Fibroblast of peridontal ligament (primary cell): ENCODE measurements around the gene ANO5.
"Not testable (repeated sequence)": the region's sequence is repeated elsewhere in the genome, so short reads cannot be mapped to it uniquely, and the experiment has no call there.

ENCODE experiments used
- DNase-seq: peaks from one replicate; pipeline ENCODE4 v3.0.0-alpha.2; 2010; ENCODE audit errors: extremely low read depth

The ANO5 gene

GRCh38 chr11:22197139-22198005 is 4.5 kb downstream of the ANO5 start:
- no peak for DNase-seq

DNA sequence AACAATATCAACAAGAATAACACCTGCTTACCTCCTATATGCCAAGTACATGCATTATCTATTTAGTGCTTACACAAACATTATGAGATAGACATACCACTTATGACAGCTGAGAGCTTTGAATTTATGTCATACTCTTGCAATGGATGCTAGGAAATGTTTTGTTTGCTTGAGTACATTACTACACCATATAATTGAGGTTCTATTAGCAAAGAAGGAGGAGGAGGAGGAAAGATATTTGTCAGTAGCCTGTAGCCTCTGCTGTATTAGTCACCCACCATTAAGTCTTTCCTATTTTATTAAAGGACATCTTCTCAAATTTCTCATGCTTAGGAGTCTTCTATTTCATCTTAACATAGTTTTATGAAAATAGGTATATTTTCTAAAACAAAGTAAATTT is 6.4 kb downstream of the ANO5 start:
- no peak for DNase-seq

DNA sequence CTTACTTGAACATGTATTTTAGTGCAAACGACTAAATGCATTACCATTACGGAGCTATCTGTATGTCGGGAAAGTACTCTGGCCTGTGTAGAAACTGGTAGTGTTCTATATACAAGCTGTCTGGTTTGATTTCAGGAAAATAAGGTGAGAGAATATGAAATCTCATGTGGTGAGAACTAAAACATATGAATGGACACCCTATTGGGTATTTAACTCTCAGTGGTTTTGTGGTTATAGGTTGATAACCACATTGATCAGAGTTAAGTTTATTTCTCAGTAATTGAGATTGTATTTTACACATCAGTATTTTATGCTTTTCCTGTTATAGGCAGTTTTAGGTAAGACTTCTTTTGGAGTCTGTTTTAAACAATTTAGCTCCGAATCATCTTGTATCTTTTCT is 10.4 kb downstream of the ANO5 start:
- no peak for DNase-seq

DNA sequence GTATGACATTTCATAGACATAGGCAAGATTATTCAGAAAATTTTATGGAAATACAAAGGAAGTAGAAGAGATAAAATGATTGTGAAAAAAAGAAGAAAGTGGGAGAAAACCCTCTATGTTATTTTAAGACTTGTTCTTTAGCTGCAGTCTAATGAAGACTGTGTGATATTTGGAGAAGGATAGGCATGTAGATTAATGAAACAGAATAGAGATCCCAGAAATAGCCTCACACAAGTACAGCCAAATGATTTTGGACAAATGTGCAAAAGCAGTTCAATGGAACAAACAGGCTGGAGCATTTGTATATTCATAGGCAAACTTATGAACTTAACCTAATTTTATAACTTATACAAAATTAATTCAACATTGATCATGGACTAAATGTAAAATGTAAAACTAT is 14.3 kb downstream of the ANO5 start:
- no peak for DNase-seq

DNA sequence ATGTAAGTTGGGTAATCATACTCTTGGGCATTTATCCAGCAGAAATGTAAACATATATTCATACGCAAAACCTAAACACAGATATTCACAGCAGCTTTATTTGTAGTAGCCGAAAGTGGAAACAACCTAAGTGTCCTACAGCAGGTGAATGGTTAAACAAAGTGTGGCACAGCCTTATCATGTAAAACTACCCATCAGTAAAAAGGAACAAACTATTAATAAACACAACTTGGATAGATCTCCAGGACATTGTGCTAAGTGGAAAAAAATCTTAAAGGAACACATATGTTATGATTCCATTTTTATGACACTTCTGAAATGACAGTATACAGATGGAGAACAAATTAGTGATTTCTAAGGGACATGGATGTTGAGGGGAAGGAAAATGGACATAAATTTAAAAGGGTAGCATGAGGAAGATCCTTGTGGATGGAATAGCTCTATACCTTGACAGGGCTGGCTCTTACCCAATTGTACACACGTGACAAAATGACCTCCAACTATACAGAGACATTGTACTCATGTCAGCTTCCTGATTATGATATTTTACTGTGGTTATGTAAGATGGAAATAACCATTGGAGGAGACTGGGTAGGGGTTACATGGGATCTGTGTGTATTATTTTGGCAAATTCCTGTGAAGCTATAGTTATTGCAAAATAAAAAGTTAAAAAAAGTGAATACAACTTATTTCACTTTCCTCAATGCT is 15.4 kb downstream of the ANO5 start:
- no peak for DNase-seq

DNA sequence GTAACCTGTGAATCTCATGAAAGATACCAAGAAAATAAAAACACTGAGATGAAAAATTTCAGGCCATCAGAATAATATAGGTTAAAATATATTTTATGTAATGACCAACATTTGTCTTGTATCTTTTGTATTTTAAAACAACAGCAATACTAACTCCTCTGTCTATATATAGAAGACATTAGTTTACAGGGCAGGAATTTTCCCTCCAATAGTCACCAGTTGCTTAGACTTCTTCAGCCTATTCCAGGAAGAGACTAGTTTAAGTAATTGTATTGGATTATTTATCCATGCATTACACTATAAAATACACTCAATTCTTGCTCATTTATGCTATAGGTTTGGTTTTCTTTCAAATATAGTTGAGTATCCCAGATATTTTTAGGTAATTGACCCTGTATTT is 24.1 kb downstream of the ANO5 start:
- DNase-seq = no peak

GRCh38 chr11:22221143-22221542 is 28.3 kb downstream of the ANO5 start:
- no peak for DNase-seq

GRCh38 chr11:22225190-22225589 is 32.3 kb downstream of the ANO5 start:
- DNase-seq = no peak

DNA sequence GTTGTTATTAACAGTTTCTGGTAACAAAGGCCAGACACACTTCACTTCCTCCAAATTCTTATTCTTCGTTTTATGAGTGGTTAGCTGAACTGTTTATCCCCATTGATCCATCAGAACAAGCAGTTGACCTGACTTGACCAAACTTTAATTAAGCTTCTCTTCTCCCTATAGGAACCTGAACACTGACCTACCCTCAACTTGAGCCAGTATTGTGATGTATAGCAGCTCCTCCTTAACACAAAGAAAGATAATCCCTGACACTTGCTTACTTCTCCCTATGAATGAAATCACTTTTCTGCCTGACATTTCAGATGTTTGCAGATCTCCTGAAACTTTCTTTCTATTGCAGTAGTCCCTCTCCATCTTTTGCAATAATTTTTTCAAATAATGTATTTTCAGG is 41.9 kb downstream of the ANO5 start:
- DNase-seq = no peak

DNA sequence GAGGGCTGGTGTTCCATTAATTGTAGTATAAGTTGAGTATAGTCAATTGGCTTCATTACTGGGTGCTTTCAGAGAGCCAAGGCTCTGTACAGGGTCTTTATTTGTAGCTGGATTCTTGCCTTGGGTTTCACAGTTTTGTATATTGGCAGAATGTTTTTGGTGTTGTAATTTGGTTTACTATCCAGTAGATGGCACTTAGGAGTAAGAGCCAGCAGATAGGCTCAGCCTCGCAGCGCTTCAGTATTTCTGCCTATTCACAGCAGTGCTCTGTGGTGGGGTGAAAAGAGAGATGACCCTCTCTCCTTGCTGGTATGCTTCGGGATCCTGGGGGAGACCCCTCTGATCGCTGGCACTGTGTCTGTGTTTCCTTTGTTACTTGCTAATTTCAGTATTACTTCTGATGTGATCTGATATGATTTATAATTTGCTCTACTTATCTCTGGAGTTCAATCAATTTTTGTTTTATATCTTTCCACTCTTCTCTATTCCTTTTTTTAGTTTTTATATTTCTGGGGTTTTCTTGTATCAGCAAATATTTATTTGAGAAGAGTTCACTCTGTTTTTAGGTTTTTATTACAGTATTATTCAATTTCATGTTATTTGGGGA is 52.2 kb downstream of the ANO5 start:
- DNase-seq = peak; percentile 18

- no peak for DNase-seq
These were observed 54.1 kb downstream of the ANO5 start for GRCh38 chr11:22246992-22247391.

DNA sequence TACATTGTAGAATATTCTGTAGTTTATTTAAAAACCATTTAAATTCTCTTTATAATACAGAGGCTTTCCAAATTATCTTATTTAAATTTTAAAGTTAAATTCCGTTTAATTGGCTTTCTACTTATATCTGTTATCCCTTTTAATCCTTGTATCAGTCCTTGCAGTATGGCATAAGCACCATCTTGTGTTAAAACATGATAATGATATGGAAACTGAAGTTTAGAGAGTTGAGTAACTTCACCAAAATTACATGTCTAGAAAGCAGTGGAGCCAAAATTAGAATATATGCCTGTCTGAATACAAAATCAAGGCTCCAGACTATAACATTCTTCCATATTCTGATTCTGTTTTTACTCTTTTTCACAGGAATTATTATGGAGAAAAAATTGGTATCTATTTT is 57.0 kb downstream of the ANO5 start:
- no peak for DNase-seq

DNA sequence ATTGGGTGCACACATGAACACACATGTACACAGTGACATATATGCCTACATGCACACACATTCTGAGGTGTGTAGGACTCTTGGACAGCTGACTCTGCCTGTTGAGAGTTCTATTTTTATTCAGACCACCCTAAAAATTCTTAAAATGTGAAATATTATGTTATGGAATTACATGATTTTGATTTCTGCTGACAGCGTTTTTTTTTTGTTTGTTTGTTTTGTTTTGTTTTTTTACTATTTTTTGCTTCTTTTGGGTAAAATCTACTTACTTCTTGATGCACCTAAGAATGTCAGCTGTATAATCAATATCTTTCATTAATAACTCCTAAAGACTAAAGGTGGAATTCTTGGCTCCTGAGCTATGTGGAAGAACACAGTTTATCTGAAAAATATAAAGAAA is 64.0 kb downstream of the ANO5 start:
- DNase-seq = no peak

DNA sequence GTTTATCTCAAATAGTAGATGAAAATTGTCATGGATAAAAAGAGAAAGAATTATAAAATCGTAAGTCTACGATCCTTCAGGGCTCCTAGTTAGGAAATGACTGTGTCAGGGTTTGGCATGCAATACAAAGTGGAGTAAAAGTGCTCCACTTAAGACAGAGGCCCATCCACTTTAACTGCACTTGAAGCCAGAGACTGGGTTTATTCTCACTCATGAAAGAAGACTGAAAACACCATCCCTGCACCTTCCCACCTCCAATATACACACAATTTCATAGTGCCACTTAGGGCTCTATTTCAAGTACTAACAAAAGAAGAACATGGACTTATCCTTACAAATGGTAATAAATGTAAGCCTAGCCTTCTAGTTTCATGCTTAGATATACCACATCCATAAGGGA is 70.7 kb downstream of the ANO5 start:
- DNase-seq = no peak

- not testable (repeated sequence) for DNase-seq
These were observed 76.2 kb downstream of the ANO5 start for GRCh38 chr11:22268983-22269624.

- no peak for DNase-seq
These were observed 80.9 kb downstream of the ANO5 start for GRCh38 chr11:22273781-22274180.

DNA sequence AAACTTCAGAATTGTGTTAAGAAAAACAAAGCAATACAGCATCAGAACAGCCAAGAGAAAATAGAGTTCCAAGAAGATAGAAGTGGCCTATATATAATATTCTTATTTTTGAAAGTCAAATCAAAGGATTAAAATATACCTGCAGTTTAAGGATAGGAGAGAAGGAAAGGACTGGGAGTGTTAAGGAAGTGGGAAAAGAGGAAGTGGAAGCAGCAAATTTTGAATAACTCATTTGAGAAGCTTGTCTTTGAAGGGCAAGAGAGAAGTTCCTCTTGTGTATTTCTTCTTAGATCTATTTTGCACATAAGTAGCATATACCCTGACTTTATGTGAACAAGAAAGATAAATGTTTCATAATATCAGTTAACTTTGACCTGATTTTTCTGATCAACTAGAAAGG is 82.7 kb downstream of the ANO5 start:
- no peak for DNase-seq

- DNase-seq = no peak
These were observed 83.7 kb downstream of the ANO5 start for GRCh38 chr11:22276535-22276934.

GRCh38 chr11:22284991-22285390 is 92.1 kb downstream of the ANO5 start:
- DNase-seq = not testable (repeated sequence)

- DNase-seq = no peak
These were observed 109.5 kb downstream of the ANO5 start for GRCh38 chr11:22302368-22302767.

DNA sequence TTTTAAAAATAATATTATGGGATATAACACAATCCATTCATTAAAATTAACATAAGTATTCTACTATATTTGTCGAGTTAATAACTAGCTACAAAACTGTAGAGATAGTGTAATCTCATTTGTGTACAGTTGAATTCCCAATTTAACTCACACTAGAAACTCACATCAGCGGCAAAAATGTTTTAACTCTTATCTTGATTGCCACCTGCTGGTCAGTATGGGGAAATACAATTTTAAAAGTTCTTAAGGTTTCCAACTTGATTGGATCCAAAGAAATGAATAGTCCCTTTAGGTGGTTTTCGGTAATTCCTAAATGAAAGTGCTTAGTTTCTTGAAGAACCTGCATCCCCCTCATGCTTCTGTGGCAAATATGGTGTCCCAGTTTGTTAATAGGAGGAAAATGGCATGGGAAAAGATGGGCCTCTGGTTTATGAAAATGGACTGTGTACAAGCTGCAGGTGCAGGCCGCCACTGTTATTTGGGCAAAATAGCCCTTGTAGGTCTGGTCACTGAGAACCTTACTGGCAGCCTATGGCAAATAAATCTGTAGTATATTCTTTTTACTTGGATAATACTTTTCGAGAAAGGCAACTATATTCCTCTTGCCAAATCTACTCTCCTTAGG is 111.6 kb downstream of the ANO5 start:
- peak; percentile 43 for DNase-seq

GRCh38 chr11:22317656-22318055 is 124.8 kb downstream of the ANO5 start:
- no peak for DNase-seq
